GM18873 (cell line): ENCODE data around the gene SRPK2.
"Not testable (repeated sequence)": the region's sequence is repeated elsewhere in the genome, so short reads cannot be mapped to it uniquely, and the experiment has no call there.

Source experiments
- ATAC-seq: cut with Tn5 transposase; IDR thresholded peaks from one replicate; pipeline ENCODE4 v1.9.1; 2021; ENCODE audit warnings: mild to moderate bottlenecking, moderate library complexity, moderate number of reproducible peaks; ENCODE audit not compliant: unreplicated experiment, low FRiP score

The SRPK2 gene

GRCh38 chr7:105269397-105269796 is 119.3 kb downstream of the SRPK2 start:
- ATAC-seq, result no peak

DNA sequence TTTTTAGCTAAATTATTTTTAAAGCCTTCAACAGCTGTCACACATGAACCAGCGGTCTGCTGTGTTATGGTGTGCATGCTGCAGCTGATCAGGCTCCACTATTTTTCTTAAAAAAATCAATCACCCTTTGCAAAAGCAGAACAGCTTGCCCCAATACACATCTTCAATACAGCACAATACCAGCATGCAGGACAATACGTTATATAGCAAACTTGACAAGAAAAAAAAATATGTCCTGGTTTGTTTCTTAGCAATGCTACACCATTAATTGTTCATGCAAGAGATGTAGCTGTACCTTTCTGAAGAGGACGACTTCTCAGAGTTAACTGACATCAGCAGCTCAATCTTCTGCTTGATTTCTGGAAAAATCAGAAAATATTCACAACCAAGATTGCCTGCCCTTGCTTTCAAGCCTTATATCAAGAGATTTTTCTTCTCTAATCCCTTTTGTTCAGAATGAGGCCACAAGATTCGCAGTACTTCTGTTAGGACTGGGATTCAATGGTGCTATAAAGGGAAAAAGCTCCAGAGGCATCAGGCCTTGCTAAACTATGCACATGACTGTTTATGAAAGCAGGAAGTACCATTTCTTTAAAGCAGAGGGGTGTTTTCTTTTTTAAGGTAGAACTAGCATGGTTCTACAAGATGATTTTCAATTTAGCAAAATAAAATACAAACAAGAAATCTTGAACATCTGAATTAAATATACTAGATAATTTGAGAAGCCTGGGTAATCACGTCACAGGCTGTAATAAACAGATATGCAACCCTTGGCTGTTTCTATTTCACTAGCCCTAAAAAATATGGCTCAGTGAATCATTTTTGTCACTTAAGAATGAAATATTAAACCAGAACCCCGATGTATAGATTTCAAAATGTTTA is 120.0 kb downstream of the SRPK2 start:
- ATAC-seq, result no peak

DNA sequence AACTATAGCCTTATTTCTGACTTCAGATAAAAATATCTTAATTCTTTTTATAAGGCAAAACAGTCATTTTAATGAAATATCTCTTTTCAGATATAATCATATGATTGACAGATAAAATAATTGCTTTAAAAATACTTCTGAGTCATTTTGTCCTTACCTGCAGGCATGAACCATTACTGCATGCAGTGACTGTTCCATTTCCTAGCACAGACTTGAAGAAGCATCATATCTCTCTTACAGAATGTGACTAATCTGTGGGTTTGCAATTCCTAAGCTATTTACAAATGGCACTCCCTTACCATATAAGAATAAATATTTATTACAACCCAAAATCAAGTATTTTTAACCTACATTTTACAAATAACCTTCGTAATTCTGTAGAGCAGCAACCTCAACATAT is 120.7 kb downstream of the SRPK2 start:
- ATAC-seq, result no peak

GRCh38 chr7:105267244-105267643 is 121.5 kb downstream of the SRPK2 start:
- no peak for ATAC-seq

- no peak for ATAC-seq
These were observed 124.0 kb downstream of the SRPK2 start for GRCh38 chr7:105264707-105265106.

DNA sequence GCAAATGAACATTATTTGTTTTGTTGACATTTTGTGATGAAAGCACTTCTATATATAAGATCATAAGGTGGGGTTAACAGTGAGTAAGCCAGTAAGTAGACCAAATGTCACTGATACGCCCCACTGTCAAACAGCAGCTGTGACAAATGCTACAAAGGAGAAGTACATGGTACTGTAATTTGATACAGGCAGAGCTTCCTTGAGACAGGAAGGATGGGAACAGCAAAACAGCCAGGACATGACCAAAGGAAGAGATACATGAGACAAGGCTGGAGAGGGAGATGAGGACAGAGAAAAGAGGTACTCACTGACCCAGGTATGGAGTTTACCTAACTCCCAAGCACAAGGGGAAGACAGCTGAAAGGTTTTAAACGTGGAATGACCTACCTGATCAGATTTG is 127.0 kb downstream of the SRPK2 start:
- no peak for ATAC-seq

DNA sequence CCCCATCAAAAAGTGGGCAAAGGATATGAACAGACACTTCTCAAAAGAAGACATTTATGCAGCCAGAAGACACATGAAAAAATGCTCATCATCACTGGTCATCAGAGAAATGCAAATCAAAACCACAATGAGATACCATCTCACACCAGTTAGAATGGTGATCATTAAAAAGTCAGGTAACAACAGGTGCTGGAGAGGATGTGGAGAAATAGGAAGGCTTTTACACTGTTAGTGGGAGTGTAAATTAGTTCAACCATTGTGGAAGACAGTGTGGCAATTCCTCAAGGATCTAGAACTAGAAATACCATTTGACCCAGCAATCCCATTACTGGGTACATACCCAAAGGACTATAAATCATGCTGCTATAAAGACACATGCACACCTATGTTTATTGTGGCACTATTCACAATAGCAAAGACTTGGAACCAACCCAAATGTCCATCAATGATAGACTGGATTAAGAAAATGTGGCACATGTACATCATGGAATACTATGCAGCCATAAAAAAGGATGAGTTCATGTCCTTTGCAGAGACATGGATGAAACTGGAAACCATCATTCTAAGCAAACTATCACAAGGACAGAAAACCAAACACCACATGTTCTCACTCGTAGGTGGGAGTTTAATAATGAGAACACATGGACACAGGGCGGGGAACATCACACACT is 128.4 kb downstream of the SRPK2 start:
- not testable (repeated sequence) for ATAC-seq

DNA sequence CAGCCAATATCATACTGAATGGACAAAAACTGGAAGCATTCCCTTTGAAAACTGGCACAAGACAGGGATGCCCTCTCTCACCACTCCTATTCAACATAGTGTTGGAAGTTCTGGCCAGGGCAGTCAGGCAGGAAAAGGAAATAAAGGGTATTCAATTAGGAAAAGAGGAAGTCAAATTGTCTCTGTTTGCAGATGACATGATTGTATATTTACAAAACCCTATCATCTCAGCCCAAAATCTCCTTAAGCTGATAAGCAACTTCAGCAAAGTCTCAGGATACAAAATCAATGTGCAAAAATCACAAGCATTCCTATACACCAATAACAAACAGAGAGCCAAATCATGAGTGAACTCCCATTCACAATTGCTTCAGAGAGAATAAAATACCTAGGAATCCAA is 129.8 kb downstream of the SRPK2 start:
- not testable (repeated sequence) for ATAC-seq

- no peak for ATAC-seq
These were observed 131.4 kb downstream of the SRPK2 start for GRCh38 chr7:105257338-105257737.

DNA sequence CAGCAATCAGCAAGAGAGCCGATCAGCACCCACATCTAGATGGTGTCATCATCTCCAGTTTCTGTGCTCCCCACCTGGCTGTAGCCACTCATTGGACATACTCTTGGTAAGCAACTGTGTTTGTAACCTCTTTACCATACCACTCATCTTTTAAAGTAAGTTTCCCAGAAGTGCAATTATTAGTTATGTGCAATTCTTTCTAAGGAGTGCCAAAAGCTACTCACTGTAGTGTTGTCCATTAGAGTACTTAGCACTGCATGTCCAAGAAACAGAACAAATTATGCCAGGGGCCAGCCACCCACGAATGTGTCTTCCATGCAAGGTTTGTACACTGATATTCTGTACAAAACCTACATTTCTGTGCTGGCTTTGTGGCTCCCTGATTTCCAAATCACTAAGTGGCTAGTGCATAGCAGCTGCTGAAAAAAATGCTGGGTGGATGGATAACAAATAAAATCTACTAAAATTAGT is 131.9 kb downstream of the SRPK2 start:
- ATAC-seq, result no peak

- ATAC-seq, result no peak
These were observed 138.0 kb downstream of the SRPK2 start for GRCh38 chr7:105250706-105251105.

- ATAC-seq, result no peak
These were observed 138.5 kb downstream of the SRPK2 start for GRCh38 chr7:105250239-105250638.

GRCh38 chr7:105249216-105249615 is 139.5 kb downstream of the SRPK2 start:
- ATAC-seq, result no peak

DNA sequence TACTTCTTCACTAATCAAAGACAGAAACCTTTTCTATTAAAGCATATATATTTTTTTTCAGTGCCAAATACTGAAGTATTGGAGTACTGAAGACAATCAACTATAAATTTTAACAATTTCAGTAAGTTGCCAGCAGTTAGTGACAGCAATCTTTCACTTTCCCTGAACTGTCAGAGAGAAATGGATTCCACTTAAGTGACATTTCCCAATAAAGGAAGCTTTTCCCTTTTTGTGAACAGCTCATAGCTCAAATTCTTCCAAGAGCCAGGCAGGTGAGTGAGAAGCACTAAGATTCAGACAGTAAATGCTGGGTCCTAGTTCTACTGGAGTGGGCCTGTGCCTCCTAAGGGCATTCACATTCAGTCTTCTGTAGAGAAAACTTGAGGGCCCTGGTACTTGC is 142.0 kb downstream of the SRPK2 start:
- ATAC-seq, result no peak

DNA sequence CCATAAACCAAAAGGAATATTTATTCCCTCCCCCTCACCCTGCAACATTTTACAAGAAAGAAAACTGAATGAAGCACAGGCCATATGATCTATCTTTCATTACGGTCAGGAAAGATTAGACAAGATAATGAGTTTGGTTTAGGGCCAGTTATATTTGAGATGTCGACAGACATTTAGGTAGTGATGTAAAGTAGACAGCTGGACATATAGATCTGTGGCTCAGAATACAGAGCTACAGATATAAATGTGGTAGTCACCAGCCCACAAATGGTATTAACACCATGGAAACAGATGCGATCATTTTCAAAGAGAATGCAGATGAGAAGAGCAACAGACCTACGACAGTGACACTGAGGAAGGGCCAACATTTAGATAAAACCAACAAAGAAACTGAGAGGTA is 142.5 kb downstream of the SRPK2 start:
- ATAC-seq, result no peak

DNA sequence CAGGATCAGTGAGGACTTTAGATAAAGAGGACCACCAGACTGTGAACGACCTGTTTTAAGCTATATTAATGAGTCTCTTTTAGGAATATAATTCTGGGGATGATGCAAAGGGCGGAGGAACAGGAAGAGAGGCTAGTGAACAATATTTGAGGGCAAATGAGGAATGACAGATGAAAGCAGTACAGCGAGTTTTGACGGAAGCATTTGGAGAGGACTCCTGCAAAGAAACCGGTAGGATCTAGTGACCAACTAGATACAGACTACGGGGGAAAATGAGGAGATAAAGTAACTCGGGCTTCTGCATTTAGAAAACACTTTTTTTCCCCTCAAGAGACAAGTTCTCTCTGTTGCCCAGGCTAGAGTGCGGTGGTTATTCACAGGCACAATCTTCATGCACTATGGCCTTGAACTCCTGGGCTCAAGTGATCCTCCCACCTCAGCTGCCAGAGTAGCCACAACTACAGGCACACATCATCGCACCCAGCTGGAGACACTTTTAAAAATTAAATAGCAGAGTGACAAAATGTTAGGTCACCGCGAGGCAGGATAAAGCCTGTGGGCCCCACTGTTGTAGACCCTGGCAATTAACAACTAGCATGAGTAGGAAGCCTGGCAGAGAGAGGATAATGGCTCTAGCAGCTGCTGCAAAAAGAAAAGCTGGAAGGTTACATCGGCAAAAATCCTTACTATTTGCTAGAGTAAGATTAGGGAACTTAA is 143.2 kb downstream of the SRPK2 start:
- no peak for ATAC-seq

DNA sequence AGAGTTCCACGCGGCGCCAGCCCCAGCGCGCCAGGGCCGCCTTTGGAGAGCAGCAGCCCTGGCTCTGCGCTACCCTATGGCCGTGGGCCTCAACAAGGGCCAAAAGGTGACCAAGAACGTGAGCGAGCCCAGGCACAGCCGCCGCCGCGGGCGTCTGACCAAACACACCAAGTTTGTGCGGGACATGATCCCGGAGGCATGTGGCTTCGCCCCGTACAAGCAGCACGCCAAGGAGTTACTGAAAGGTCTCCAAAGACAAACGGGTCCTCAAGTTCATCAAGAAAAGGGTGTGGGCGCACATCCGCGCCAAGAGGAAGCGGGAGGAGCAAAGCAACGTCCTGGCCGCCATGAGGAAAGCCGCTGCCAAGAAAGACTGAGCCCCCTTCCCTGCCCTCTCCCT is 144.1 kb downstream of the SRPK2 start:
- ATAC-seq, result no peak

GRCh38 chr7:105241198-105241597 is 147.5 kb downstream of the SRPK2 start:
- ATAC-seq, result no peak

GRCh38 chr7:105238198-105238765 is 150.4 kb downstream of the SRPK2 start:
- ATAC-seq, result no peak

- ATAC-seq, result no peak
These were observed 153.8 kb downstream of the SRPK2 start for GRCh38 chr7:105234886-105235285.

DNA sequence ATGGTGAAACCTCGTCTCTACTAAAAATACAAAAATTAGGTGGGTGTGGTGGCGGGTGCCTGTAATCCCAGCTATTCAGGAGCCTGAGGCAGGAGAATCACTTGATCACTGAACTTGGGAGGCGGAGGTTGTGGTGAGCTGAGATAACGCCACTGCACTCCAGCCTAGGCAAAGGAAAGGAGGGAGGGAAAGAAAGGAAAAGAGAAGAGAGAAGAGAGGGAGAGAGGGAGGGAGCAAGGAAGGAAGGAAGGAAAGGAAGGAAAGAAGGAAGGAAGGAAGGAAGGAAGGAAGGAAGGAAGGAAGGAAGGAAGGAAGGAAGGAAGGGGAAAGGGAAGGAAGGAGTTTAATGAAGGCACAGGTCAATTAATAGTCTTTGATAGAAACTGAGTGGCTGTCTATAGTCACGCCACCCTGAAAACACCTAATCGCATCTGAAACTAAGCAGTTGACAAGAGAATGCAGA is 155.9 kb downstream of the SRPK2 start:
- not testable (repeated sequence) for ATAC-seq
